ACC112 (cell line): ENCODE measurements around the gene ARMH3.

Experiments
- H2AFZ ChIP-seq: fragments of 200-600 bp; sonication (generic); one replicate; pipeline ENCODE4 v1.6.0; 2017; ENCODE audit warnings: antibody characterized with exemption, low read length; ENCODE audit not compliant: unreplicated experiment
- H3K27ac ChIP-seq: fragments of 200-600 bp; sonication (generic); 2 replicates; pipeline ENCODE4 v1.5.1; 2014; ENCODE audit warnings: low read depth, mild to moderate bottlenecking, antibody characterized with exemption, low read length, moderate library complexity
- H3K27me3 ChIP-seq: fragments of 200-600 bp; sonication (generic); 2 replicates; pipeline ENCODE4 v1.6.1; 2014; ENCODE audit warnings: mild to moderate bottlenecking, antibody characterized with exemption, low read length, moderate library complexity, mixed read lengths; ENCODE audit not compliant: insufficient read depth
- H3K36me3 ChIP-seq: fragments of 200-600 bp; sonication (generic); 2 replicates; pipeline ENCODE4 v1.6.1; 2016; ENCODE audit warnings: mild to moderate bottlenecking, antibody characterized with exemption, low read length, moderate library complexity, mixed read lengths; ENCODE audit not compliant: insufficient read depth
- H3K4me1 ChIP-seq: fragments of 200-600 bp; sonication (generic); one replicate; pipeline ENCODE4 v1.6.1; 2016; ENCODE audit warnings: low read length, mixed read lengths; ENCODE audit not compliant: insufficient read depth, unreplicated experiment, control insufficient read depth
- H3K4me3 ChIP-seq: fragments of 200-600 bp; sonication (generic); 2 replicates; pipeline ENCODE4 v1.5.1; 2014; ENCODE audit warnings: mild to moderate bottlenecking, low read depth, low read length
- H3K79me2 ChIP-seq: fragments of 200-600 bp; sonication (generic); one replicate; pipeline ENCODE4 v1.6.0; 2016; ENCODE audit warnings: low read length; ENCODE audit not compliant: control insufficient read depth, unreplicated experiment, insufficient read depth

Gene ARMH3

DNA sequence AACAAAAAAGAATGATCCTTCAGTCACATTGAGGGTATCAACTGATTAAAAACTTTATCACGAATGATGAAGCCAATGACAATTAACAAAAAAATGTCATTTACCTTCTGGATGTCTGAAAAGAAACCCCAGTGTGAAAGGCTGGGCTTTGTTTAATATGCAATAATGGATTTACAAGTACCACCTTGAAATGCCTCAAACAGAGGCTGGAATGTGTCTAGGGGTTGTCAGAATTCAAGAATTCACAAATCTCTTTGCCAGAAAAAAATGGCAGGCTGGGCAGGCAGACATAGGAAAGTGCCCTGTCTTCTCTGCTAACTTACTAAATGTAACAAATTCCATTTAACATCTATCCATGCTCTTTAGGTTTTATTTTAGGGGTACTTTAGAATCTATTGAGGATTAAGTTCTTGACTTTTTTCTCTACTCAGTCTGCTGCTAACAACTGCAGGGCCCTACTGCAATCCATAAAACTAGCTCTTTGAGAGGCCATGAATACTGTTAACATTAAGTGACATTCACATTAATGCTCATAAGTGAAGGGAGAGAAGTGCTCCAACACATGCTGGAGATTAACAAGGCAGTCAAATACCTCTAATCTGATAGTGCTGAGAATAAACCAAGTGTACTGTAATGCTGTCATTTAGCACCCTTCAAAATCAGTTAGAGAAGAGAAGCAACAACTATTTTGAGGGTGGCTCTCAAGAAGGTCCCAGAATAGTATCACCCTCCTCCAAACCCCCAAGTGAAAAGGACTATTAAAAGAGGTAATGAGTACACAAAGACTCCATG is 169.3 kb downstream of the ARMH3 start:
- H3K4me1 ChIP-seq, result no peaks in the 10 kb centered on the region
- no peak overlapping the region for H2AFZ ChIP-seq
- no peak overlapping the region for H3K4me3 ChIP-seq
- H3K27ac ChIP-seq, result no peak overlapping the region
- no peaks in the 10 kb centered on the region for H3K79me2 ChIP-seq
- no peaks in the 10 kb centered on the region for H3K36me3 ChIP-seq
- no peaks in the 10 kb centered on the region for H3K27me3 ChIP-seq

GRCh38 chr10:101881036-101881774 is 174.8 kb downstream of the ARMH3 start:
- Histone ChIP-seq H3K27ac (no peak overlapping the region), H3K79me2 (no peaks in the 10 kb centered on the region), H3K27me3 (no peaks in the 10 kb centered on the region), H2AFZ (no peak overlapping the region), H3K36me3 (no peaks in the 10 kb centered on the region), H3K4me1 (peaks cover 17% of the 10 kb centered on the region), H3K4me3 (no peak overlapping the region)

- H3K4me1 ChIP-seq, result peaks cover 17% of the 10 kb centered on the region
- H3K4me3 ChIP-seq, result no peak overlapping the region
- H3K79me2 ChIP-seq, result no peaks in the 10 kb centered on the region
- peak overlapping the region; percentile 39 for H3K27ac ChIP-seq
- no peaks in the 10 kb centered on the region for H3K27me3 ChIP-seq
- no peak overlapping the region for H2AFZ ChIP-seq
- no peaks in the 10 kb centered on the region for H3K36me3 ChIP-seq
These were observed 175.8 kb downstream of the ARMH3 start for GRCh38 chr10:101880232-101880573.

GRCh38 chr10:101879456-101880231 is 176.3 kb downstream of the ARMH3 start:
- Histone ChIP-seq H3K27ac (peak overlapping the region; percentile 39), H3K4me1 (peaks cover 17% of the 10 kb centered on the region), H3K79me2 (no peaks in the 10 kb centered on the region), H3K4me3 (peak overlapping the region; percentile 3; the same call in 1 of the 2 replicates), H3K36me3 (no peaks in the 10 kb centered on the region), H2AFZ (no peak overlapping the region), H3K27me3 (no peaks in the 10 kb centered on the region)

- H2AFZ ChIP-seq, result no peak overlapping the region
These were observed 177.1 kb downstream of the ARMH3 start for GRCh38 chr10:101878869-101879268.

GRCh38 chr10:101875068-101875688 is 180.8 kb downstream of the ARMH3 start:
- H3K36me3 ChIP-seq, result no peaks in the 10 kb centered on the region
- H3K4me3 ChIP-seq, result no peak overlapping the region

More at GRCh38 chr10:101878869-101879268, 177.1 kb downstream of the ARMH3 start:
- H3K4me3 ChIP-seq, result no peak overlapping the region
- no peak overlapping the region for H3K27ac ChIP-seq
- H3K27me3 ChIP-seq, result no peaks in the 10 kb centered on the region
- H3K36me3 ChIP-seq, result no peaks in the 10 kb centered on the region
- H3K79me2 ChIP-seq, result no peaks in the 10 kb centered on the region
- H3K4me1 ChIP-seq, result peaks cover 17% of the 10 kb centered on the region

GRCh38 chr10:101874252-101874651 is 181.7 kb downstream of the ARMH3 start:
- Histone ChIP-seq H3K4me3 (no peak overlapping the region), H3K27me3 (no peaks in the 10 kb centered on the region), H3K36me3 (no peaks in the 10 kb centered on the region), H3K4me1 (peaks cover 6% of the 10 kb centered on the region), H2AFZ (no peak overlapping the region), H3K27ac (no peak overlapping the region), H3K79me2 (no peaks in the 10 kb centered on the region)

More at GRCh38 chr10:101875068-101875688, 180.8 kb downstream of the ARMH3 start:
- Histone ChIP-seq H3K79me2 (no peaks in the 10 kb centered on the region), H3K27me3 (no peaks in the 10 kb centered on the region), H2AFZ (no peak overlapping the region), H3K4me1 (peaks cover 13% of the 10 kb centered on the region), H3K27ac (no peak overlapping the region)

GRCh38 chr10:101867931-101868330 is 188.0 kb downstream of the ARMH3 start:
- Histone ChIP-seq H3K27ac (no peak overlapping the region), H3K27me3 (no peaks in the 10 kb centered on the region), H3K79me2 (no peaks in the 10 kb centered on the region), H3K4me1 (no peaks in the 10 kb centered on the region), H3K4me3 (no peak overlapping the region), H3K36me3 (no peaks in the 10 kb centered on the region), H2AFZ (no peak overlapping the region)

DNA sequence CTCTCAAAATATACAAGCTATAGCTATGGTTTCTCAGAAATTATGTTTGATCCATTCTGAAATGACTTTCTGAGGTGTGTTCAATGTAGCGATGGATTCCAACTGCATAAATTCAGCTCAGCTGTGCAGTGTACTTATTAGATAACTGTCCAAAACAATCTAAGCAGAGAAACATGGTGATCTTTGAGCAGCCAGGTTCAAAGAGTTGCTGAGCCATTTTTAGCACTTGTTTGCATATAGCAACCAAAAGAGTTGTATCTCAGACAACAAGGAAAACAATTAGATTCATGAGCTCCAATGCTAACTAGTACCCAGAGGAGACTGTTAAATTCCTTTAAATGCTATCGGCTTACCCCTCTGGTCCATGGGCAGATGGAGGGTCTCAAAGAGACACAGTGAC is 196.4 kb downstream of the ARMH3 start:
- Histone ChIP-seq H3K4me1 (peaks cover 12% of the 10 kb centered on the region), H3K79me2 (no peaks in the 10 kb centered on the region), H3K27me3 (no peaks in the 10 kb centered on the region), H3K36me3 (peaks cover 12% of the 10 kb centered on the region; the same call in 1 of the 2 replicates), H2AFZ (no peak overlapping the region), H3K27ac (no peak overlapping the region), H3K4me3 (no peak overlapping the region)
